T-cell (primary cell): ENCODE measurements around the gene LATS1. TPM values are rescaled to one million over a fixed set of nuclear protein-coding genes. Genes with fewer than 3 reads are reported as not detected.

Source experiments
- total RNA-seq, 35 experiments: library from RNA in 6 of 35; stranded (reverse) in 6 of 35; fragments of 120-200 nt in 1 of 35; gene quantifications; one replicate each; pipeline versions ENCODE4 v1.2.1 to v1.2.4 and lab custom pipeline; 2013 to 2026

LATS1 gene
- total RNA-seq, 5 donors from 2014 or later (not counting 1 experiment from before 2014, with no cell fraction given) = 38.0 to 43.3 (median 39.2) TPM

Other genes starting within 250 kb of the LATS1 start
- gene ZC3H12D, start 233.1 kb downstream of the LATS1 start, total RNA-seq = 100 to 1,000 TPM in 3 of 5 donors, 10 to 100 TPM in 2; 48.2 to 117 (median 107) TPM
- 10 to 100 TPM; 25.2 to 32.1 (median 26.6) TPM for gene PPIL4, start 172.1 kb downstream of the LATS1 start, total RNA-seq
- gene GINM1, start 151.7 kb downstream of the LATS1 start, total RNA-seq = 10 to 100 TPM; 15.4 to 24.5 (median 15.7) TPM
- gene KATNA1, start 69.4 kb downstream of the LATS1 start, total RNA-seq = 10 to 100 TPM; 15.2 to 18.2 (median 15.9) TPM
- 10 to 100 TPM; 14.6 to 53.5 (median 46.0) TPM for gene NUP43, start 28.4 kb upstream of the LATS1 start, total RNA-seq
- 10 to 100 TPM; 33.9 to 63.1 (median 53.1) TPM for gene PCMT1, start 31.6 kb upstream of the LATS1 start, total RNA-seq
- gene LRP11, start 146.3 kb upstream of the LATS1 start, total RNA-seq = 1 to 10 TPM in 4 of 5 donors, not detected in 1; 2.1 to 4.3 (median 2.7) TPM
- not detected for gene RAET1E, start 180.0 kb upstream of the LATS1 start, total RNA-seq
- not detected for gene RAET1G, start 205.0 kb upstream of the LATS1 start, total RNA-seq
- 1 to 10 TPM in 2 of 5 donors, under 1 TPM in 1, not detected in 2; 0.20 to 3.9 (median 1.6) TPM for gene ULBP2, start 223.9 kb upstream of the LATS1 start, total RNA-seq
- gene ULBP1, start 245.8 kb upstream of the LATS1 start, total RNA-seq = under 1 TPM in 4 of 5 donors, not detected in 1; 0.13 to 0.23 (median 0.14) TPM